GM18867 (cell line): ENCODE measurements around the gene RASSF4.

Experiments used
- ATAC-seq: cut with Tn5 transposase; IDR thresholded peaks from one replicate; pipeline ENCODE4 v1.9.1; 2021; ENCODE audit warnings: mild to moderate bottlenecking, moderate library complexity; ENCODE audit not compliant: unreplicated experiment

Gene RASSF4, protein sequence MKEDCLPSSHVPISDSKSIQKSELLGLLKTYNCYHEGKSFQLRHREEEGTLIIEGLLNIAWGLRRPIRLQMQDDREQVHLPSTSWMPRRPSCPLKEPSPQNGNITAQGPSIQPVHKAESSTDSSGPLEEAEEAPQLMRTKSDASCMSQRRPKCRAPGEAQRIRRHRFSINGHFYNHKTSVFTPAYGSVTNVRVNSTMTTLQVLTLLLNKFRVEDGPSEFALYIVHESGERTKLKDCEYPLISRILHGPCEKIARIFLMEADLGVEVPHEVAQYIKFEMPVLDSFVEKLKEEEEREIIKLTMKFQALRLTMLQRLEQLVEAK

DNA sequence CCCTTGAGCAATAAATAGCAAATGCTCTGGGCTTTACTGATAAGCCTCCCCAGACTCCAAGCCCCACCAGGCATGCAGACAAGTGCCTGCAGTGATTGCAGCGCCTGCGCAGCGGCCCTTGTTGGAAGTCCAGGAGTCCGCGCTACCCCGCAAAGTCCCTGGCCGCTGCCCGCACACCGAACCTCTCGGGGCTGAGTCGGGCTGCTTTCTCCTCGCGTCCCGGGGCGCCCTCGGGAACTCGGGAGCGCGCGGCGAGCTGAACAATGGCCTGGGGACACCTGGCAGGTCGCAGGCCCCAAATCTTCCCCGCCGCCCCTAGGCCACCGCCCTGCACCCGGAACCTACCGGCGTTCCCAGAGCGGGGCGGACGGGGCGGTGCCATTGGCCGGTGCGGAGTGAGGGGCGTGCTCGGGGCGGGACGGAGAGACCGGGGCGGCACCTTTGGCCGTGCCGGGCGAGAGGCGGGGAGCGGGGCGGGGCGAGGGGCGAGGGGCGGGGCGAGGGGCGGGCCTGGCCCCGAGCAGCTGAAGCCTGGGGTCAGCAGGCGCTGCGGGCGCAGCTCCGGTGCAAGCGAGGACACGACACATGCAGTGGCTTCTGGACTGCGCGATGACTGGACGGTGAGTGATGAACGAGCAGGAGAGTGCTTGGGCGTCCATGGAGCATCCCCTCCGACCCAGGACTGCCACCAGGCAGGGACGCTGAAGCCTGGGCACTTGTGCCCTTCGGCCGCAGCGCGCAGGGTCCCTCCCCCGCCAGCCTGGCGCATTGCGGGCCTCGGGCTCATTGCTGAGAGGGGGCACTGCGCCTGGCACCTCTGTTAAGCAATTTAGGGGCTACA, at the start of gene RASSF4:
RASSF4 (plus strand) TSS at position 556 of the 841 bp plus-strand sequence. CDS start 10,401 bp downstream, outside the sequence.
- peak; percentile 95 for ATAC-seq

DNA sequence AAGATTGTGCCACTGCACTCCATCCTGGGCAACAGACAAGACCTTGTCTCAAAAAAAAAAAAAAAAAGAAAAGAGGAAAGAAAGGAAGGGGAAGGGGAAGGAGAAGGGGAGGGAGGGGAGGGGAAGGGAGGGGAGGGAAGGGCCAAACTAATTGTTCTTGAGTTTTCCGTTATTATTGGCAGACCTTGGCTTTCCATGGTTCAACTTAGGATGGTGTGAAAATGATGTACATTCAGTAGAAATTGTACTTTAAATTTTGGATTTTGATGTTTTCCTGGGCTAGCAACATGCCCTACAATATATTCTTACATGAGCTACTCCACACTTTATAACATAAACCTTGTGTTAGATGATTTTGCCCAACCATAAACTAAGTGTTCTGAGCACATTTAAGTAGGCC, 49.7 kb upstream of the RASSF4 start:
- no peak for ATAC-seq

DNA sequence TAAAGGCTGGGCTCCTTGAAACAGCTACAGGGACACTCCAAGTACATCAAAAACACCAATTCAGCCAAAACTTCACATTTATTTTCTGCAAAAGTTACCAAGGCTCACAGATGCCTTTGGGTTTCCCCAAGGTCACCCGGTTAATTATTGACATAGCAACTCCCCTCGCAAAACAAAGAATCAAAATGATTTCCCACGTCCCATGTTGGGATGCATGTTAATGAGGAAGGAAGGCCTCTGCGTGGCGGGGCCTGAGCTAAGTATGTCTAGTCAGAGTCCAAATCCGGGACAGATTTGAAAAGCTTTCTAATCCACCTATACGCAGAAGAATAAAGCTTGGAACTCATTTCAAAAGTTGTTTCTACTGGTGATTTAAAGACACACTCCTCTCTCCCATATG, 49.0 kb upstream of the RASSF4 start:
- no peak for ATAC-seq

DNA sequence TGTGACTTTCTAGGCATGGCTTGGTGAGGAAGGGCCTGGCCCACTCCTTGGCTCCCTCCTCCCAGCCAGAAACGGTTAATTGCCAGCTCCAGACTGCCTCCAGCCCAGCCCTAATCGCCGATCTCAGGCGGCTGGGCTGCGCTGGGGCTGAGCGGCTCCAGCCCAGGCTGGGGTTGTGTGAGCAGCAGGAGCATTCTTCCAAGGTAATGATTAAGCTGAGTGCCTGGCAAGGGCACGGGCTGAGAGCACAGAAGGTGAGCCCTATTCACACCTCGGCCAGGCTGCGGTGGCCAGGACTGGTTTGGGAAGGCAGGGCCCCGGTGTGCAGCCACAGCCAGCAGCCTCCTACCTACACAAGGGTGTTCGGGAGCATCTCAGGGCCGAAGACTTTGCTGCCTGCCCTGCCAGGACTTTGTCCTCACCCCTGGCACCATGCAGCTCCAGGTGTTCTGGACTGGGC, 48.5 kb upstream of the RASSF4 start, which contains the start of gene TMEM72:
TMEM72 (plus strand) TSS at position 257 of the 460 bp plus-strand sequence; CDS start at position 433, 176 bp downstream.
- ATAC-seq: no peak

DNA sequence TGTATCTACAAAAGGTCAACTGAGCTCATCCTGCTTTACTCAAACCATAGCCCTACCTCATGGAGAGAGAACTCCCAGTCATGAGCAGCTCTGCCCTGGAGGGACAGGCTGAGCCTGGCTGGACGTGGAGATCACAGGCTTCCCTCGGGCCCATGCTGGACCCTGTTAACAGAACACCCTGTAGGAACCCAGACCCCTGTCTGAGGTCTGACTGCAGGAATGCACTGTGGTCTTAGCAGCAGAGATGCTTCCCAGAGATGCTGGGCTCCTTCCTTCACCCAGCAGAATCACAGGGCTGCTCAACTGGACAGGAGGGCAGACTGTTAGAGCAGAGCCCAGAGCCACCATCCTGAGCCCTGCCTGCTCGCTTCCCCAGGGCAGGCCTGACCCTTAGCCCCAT, 47.7 kb upstream of the RASSF4 start:
- ATAC-seq: no peak

DNA sequence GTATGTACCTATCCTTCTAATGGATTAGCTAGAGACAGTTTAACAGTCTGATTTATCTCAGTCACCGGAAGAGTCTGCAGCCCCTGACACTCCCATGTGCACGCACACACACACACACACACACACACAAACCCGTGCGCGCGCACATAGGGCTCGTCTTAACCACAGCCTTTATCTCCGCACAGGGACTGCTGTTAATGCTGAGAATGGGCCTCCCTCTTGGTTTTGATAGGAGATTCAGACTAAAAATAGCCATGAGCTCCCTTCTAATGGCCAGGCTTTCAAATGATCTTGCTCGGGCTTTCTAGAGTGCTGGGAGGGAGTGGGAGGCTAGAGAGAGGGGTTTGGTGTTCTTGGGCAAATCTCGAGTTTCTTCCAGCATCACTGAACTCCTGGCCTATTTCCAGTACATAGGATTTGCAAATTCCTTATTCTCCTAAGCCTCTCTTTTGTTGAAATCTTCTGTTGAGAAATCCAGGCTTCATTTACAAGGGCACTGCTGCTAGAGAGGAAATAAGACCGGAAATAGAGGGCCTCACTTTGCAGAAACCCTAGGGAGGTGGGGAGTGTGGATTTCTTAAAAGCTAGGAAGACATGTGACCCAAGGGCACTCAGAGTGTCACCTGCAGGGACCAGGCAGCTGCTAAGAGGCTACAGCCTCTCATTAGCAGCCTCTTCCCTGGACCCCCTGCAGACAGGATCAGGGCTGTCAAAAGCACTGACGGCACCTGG, 46.1 kb upstream of the RASSF4 start:
- ATAC-seq: no peak

DNA sequence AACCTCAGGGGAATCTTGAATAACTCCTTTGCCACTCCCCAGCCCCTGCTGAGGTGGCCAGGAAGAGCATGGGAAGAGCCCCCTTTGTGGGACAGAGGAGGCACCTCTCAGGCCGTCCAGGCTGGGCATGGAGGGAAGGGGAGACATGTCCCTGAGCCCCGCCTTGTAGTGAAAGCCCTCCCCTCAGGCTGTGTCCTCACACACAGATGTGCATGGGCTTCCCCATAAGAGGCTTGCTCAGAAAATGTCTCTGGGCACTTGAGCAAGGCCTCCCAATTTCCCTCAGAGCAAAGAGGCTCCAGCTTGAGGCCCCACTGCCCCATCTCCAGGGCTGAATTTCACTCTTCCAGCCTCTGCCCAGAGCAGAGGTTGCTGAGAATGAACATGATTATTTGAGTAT, 44.7 kb upstream of the RASSF4 start:
- no peak for ATAC-seq

DNA sequence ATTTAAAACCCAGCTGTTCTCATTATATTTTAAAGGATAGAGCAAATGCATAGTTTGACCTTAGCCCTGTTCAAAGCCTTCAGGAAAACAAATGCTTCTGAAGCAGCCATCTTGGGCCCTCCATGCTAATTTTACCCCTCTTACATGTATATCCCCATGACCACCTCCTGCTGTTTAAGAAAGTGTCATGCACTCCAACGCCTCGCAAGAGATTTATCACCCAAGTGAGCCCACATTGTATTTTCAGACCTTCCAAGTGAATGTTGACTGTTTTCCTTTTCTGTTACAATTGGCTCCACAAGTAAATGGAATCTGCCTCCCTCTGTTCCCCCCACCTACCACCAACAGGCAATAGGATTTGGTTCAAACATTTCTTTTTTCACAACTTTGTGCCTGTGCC, 43.2 kb upstream of the RASSF4 start:
- no peak for ATAC-seq

DNA sequence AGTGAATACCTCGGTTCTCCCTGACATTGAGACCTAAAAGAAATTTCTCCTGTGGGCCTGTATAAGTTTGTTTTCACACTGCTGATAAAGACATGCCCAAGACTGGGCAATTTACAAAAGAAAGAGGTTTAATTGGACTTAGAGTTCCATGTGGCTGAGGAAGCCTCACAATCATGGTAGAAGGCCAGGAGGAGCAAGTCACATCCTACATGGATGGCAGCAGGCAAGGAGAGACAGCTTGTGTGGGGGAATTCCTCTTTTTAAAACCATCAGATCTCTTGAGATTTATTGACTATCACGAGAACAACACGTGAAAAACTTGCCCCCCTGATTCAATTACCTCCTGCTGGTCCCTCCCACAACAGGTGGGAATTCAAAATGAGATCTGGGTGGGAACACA, 41.8 kb upstream of the RASSF4 start:
- no peak for ATAC-seq

DNA sequence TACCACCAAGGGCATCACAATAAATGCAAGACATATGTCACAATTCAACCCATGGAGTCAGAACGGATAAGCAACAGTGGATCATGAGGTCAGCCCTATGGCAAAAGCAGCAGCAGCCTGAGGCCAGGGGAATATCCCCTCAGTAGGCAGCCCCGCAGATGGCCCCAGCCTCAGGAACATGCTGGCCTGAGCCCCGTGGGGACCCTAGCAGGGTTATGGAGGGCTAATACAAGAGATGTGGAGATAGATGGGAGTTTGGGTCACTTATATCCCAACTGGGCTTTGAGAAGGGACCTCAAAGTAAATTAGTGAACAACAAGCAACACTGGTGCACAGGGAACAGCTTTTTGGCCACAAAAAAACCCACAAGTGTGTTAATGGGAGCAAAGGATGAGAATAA, 39.4 kb upstream of the RASSF4 start:
- ATAC-seq: no peak

DNA sequence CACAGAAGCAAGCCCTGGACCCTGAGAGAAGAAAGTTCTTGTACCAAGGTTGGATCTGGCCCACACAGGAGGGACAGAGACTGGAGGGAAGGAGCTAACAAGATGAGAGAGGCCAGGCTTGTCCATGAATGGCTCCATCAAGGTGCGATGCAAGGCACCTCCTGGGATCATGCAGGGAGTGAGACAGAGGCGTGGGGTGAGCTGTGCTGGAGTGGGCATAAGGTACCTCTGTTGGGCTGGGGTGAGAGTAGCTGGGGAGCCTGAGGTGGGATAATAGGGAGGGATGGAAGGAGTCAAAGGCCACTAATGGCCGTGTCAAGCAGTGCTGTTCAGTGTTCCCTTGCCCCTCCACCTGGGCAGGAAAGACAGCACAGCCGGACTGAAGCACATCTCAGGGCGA, 38.5 kb upstream of the RASSF4 start:
- ATAC-seq: no peak

DNA sequence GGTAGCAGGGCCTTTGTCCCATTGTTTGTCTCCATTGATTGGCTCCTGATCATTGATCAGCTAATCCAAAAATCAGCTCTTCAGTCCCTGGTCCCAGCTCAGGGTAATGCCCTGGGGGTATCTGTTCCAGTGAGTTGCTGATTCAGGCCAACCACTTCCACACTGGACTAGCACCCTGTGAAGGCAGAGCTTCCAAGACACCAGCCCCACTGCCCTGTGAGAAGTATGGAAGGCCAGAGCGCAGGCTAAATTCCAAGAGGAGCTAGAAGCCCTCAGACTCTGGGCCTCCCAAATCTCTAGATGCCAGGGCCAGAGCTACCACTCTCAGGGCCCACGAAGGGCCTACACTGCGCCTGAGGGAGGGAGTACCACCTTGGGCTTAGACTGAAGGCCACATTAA, 38.1 kb upstream of the RASSF4 start:
- no peak for ATAC-seq

DNA sequence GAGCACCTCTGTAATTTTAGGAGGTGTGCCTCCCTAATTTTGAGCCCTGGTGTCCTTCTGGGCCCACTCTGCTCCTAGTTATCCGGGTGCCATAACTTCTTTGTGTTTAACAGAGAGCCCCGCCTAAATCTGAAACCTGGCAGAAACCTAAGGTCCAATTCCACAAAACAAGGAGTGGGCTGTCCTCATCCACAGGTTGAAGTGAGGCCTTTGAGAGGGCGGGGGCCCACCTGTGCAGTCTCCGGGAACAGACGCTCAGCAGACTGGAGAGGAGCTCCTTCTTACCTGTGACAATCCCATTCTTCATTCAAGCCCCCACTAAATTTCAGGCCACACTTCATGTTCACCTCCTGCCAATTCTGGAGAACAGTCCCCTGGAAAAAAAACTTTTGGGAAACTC, 37.6 kb upstream of the RASSF4 start:
- no peak for ATAC-seq

DNA sequence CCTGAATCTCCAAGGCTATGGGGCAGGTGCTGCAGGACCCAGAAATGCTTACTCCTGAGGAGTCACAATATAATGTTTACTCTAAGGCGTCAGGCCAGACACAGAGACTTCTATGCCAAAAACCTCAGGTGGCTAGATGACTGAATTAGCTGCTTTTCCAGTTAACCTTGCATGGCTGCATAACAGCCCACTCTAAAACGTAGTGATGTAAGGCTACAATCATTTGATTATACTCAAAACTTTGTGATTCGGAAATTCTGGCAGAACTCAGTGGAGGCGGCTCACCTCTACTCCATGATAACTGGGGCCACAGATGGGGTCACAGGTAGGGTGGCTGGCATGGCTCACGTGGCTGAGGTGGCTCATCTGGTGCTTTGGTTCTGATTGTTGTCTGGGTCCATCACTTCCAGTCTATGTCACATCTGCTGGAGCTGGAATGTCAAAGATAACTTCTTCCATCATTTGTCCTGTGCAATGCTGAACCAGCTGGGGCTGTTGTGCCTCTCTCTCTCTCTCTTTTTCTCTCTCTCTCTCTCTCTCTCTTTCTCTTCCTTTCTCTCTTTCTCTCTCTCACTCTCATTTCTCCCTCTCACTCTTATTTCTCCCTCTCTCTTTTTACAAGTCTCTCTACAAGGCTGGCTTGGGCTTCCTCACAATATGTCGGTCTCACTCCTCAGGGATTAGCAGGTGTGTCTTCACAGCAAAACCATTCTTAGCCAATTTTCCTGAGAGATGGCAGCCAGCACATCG, 36.6 kb upstream of the RASSF4 start:
- no peak for ATAC-seq

DNA sequence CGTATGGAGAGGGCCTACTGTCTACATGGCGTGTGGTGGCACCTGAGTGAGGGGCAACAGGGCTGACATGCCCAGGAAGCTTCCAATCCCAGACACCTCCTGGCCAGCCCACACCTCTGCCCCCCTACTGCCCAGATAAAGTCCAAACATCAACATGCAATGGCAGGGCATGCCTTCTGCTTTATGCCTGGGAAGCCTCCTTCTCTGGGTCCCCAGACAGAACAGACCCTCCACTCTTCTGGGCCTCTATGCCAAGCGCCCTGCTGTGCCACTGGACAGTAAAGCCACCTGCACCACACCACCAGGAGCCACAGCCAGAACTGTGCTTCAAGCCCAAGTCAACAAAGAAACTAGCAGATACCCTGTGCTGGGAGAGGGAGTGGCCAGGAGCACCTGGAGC, 36.0 kb upstream of the RASSF4 start:
- ATAC-seq: no peak

DNA sequence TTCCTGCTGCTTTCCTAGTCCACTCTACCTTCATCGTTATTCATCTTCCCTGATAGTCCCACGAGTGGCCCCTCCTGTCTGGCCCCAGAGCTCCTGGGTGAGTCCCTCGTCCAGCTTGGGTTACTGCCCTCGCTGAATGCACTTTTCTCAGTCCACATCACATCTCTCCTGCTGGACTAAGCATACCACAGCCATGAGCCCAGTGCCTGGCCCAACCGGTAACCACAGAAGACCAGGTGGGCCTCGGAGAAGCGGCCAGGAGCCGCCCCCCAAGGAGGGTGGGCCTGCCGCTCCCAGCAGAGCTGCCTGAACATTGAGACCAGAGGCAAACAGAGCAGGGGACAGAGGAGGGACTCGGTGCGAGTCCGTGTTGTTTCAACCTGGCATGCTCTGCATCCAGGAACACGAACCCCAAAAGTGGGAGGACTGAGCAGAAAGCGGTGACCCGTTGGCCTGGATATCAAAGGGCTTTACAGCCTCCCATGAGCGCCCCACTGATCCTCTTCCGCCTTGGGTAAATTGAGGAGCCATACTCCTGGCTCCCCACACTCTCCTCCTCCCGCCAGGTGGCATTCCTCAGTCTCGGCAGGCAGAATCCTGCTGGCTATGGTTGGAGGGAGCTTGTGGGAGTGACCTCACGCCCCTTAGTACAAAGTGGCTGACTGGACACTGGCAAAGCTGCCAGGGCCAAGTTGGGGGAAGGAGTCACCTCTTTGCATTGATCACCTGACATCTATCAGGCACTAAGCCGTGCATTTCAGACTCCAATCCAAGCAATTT, 35.2 kb upstream of the RASSF4 start:
- ATAC-seq: no peak

DNA sequence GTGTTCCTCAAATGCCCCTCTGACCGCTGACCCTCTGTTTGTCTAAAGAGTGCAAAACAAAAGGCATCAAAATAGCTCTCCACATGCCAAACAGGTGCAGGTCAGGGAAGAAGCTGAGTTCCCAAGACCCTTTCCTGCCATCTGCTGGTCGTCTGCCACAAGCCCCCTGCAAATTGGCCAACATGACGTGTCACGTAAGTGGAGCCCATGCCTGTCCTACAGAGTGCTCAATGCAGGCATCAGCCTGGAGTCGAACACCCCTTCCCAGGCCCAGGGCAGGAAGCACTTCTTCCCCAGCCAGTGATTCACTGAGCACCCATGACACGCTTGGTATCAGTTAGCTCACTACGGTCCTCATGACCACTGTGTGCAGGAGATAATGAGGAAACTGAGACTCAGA, 34.4 kb upstream of the RASSF4 start:
- no peak for ATAC-seq

DNA sequence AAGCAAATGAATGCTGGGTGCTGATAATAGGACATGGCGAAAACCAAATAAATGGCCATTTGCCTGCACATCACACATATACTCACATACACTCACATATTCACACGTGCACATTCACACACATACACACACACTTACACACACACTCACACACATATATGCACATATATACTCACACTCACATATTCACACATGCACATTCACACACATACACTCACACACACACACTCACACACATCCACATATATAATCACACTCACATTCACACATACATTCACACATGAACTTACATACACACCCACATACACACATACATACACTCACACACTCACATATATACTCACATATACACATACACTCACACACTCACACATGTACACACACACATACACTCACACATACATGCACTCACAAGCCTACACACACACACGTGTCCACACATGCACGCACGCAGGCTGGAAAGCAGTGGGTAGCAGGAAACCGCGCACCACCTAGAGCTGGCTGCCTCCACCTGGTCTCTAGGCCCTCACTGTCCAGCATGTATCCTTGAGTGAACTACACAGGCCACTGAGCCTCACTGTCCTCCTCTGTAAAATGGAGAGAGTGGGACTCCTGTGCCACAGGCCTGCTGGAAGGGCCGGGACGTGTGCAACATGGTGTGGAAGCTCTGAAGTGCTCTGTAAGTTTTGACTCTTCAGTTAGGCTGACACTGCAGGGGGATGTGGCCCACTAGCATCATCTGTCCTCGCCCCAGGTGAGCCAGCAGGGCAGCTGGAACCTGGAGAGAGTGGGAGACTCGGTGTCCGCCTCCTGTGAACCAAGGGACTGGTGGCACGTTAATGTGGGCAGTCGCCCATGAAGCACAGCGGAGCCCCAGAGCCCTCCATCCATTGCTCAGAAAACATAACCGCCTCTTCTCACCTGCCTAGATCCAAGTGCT, 33.5 kb upstream of the RASSF4 start:
- no peak for ATAC-seq
